CD4-positive, alpha-beta T cell treated with Interleukin-15 for 4 hours (primary cell): ENCODE results near the gene PHF14.

Experiments used
- DNase-seq: peaks from one replicate; pipeline ENCODE4 v3.0.0-alpha.2; 2020; ENCODE audit warnings: low spot score

Gene PHF14

GRCh38 chr7:11104578-11104977 lies 130.9 kb downstream of the PHF14 start:
- DNase-seq, result no peak

GRCh38 chr7:11109659-11110058 lies 136.0 kb downstream of the PHF14 start:
- no peak for DNase-seq

DNA sequence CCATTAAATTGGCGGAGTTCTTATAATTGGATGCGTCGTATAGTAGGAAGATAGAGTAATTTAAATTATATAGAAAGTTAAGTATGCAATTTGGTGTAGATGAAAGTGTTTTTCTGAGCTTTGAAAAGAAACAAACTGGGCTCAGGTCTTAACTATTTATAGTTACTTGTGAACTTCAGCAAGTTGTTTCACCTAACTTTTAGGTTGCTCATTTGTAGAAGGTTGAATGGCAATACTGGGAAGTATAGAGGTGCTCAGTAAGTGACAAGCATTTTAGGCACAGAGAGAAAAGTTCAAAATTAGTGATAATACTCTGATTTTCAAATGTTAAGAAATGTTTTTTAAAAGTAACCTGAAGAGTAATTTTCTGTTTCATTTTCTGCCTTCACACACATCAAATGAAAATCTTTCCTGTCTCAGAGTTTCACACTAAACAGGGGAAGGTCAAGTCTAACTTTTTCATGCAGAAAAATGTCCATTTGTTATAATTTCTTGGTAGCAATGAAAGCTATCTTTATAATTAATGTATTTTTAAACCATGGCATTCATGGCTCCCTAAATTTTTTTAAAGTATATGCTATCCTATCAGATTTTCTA lies 146.5 kb downstream of the PHF14 start:
- DNase-seq, result no peak

GRCh38 chr7:11120675-11121220 lies 147.1 kb downstream of the PHF14 start:
- DNase-seq, result no peak

DNA sequence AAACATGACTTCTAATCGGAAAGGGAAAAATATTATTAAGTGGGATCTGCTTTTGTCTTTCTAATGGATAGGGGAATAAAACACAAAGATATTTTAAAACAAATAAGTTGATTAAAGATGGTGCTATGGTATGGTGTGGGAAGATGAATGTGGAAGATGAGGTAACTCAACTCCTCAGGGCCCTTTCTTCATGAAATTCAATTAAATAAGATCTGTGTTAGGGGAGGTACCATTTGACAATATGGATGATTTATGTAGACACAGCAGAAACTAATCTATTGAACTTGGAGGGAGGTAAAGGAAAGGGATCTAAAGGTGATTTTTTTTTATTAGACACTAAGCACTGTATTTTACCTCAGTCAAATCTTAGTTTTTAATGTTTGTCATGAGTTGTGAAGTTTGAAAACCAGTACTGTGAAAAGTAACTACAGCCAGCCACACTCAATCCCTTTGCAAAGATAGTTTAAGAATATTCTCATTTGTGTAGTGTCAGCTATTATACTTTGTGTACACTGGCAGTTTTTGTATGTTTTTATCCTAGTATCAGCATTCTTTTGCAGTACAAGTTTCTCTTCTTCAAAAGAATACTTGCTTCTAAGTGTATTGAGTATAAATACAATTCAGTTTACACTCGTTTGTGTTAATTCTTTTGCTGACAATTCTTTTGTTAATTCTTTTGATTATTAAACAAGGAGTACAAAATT lies 151.3 kb downstream of the PHF14 start:
- no peak for DNase-seq

GRCh38 chr7:11127114-11127785 lies 153.6 kb downstream of the PHF14 start:
- no peak for DNase-seq

DNA sequence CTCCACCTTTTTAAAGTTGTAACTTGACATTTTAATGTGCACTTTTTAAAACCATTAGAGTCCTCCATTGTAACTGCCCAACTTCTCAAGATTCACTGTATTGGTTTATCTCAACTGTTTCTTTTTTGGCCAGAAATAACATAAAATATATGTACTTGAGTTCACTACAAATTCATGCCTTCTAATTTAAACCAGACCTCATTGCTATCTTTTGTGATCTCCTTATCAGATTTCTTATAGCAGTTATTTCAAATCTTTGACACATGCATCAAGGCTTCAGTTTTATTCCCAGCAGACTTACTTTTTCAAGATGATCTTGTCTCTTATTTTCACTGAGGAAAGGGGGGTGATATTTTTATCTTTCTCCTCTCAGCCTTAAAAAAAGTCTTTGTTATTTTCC lies 154.3 kb downstream of the PHF14 start:
- no peak for DNase-seq

GRCh38 chr7:11128498-11128897 lies 154.8 kb downstream of the PHF14 start:
- DNase-seq, result no peak

- DNase-seq, result no peak
These were observed 156.3 kb downstream of the PHF14 start for GRCh38 chr7:11130012-11130411.

- no peak for DNase-seq
These were observed 156.9 kb downstream of the PHF14 start for GRCh38 chr7:11130601-11131000.

DNA sequence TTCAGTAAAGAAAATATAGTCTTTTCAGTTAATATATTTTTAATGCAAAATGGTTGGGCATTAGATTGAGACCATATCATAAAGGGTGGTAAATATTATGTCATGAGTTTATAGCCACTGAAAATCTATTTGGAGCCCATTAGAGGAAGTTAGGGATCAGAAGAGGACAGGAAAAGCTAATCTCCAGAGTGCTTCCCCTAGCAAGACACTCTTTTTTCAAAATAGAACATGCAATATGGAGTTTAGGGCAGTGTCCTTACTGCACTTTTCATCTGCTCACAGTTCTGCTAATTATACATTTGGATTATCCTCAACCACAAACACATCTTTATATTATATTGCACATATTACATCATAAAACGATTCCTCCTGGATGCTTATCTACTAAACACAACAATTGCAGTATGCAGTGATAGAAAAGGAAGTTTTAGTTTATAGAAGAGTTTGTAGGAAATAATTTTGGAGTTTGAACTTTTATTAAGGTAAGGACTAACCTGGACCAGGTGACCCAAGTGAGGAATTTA lies 159.8 kb downstream of the PHF14 start:
- no peak for DNase-seq

DNA sequence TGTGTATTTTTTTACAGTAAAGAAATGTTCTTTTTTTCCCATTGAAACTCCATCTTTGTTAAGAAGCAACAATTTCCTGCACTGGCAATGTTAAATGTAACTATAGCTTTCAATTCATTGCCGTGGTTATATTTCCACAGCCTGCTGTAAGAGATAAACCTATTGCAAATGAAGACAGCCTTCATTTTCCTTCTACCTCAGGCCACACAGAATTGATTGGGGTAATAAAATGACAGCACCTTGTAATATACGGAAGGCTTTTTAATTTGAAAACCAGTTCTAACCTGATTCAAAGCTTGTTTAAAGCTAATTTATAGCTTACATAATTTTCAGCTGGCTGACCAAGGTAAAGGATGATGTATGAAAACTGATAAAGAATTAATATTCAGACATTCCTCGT lies 161.9 kb downstream of the PHF14 start:
- DNase-seq, result no peak

GRCh38 chr7:11141541-11141940 lies 167.9 kb downstream of the PHF14 start:
- no peak for DNase-seq

DNA sequence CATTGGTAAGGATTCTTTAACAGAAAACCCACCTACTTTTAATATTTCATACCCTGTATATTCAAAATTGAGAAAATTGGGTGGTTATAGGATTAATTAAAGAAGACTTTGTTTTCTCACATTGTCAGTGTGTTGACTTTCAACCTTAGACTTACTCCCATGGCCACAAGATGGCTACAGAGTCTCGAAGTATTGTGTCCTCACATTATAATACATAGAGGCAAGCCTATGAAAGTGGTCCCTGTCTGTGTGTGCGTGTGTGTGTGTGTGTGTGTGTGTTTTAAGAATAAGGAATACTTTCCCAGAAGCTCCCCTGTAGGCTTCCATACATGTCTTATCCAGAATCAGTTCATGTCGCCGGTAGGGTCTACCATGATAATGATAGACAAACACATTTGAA lies 180.0 kb downstream of the PHF14 start:
- DNase-seq, result no peak

- DNase-seq, result no peak
These were observed 182.2 kb downstream of the PHF14 start for GRCh38 chr7:11155883-11156282.

GRCh38 chr7:11161499-11161898 lies 187.8 kb downstream of the PHF14 start:
- no peak for DNase-seq

GRCh38 chr7:11163220-11163619 lies 189.5 kb downstream of the PHF14 start:
- DNase-seq, result no peak

DNA sequence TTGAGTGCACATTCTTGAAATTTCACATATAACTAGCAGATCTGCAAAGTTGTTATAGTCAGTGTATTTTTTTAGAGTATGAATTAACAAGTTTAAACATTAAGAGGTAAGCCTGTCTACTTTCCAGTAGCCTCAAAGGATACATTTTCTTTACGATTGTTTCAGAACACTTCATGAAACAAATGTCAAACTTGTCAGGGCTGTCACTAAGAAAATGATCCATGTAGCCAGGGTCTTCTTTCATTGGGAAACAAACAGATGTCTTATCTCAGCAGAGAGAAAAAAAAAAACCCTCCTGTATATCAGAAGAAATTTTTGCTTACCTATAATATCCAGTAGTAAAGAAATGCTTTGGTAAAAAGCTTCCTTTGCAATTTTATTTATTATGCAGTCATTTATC lies 192.4 kb downstream of the PHF14 start:
- DNase-seq, result no peak

- no peak for DNase-seq
These were observed 195.0 kb downstream of the PHF14 start for GRCh38 chr7:11168650-11169170.

DNA sequence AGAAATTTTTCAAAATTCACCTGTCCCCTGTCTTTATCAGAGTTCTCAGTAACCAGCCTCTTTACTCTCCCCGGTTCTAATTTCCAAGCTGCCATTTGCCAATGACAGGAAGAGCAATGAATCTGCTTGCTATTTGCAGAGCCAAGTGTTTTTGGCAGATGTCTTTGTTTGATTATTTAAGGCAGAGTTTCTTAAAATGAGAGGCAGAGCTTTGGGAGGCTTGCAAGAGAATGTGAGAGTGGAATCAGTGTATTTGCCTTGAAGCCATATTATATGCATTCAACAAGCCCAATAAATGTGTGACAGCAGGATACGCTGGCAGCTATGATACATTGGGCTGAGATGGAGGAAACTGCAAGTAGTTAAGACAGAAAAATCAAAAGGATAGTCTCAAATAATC lies 196.5 kb downstream of the PHF14 start:
- no peak for DNase-seq

DNA sequence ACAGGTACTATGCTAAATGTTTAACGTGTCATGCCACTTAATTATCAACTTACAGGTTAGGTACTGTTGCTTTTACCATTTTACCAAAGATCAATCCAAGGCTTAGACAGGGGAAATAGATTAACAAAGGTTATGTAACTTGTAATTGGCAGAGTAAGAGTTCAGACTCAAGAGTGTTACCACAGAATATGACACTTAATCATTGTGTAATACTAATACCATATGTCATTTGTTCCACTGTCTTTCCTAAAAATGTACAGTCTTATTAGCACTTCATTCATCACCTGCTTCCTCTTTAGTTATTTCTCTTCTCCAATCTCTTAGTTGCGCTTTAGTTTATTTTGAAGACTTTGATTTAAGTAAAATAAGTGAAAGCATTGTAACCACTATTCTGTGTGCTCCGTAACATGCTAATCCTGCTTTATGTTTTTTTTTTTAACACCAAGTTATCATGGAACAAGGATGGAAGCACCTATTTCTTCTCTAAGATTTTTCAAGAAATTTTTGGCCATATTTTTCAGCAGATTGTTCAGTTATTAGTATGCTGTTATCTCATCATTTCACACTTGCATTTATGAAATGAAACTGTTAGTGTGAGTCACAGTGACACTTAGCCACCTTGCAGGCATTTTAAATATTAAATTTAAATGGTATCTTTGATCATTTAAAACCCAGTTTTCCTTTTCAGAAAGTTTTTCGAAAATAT lies 197.3 kb downstream of the PHF14 start:
- no peak for DNase-seq

DNA sequence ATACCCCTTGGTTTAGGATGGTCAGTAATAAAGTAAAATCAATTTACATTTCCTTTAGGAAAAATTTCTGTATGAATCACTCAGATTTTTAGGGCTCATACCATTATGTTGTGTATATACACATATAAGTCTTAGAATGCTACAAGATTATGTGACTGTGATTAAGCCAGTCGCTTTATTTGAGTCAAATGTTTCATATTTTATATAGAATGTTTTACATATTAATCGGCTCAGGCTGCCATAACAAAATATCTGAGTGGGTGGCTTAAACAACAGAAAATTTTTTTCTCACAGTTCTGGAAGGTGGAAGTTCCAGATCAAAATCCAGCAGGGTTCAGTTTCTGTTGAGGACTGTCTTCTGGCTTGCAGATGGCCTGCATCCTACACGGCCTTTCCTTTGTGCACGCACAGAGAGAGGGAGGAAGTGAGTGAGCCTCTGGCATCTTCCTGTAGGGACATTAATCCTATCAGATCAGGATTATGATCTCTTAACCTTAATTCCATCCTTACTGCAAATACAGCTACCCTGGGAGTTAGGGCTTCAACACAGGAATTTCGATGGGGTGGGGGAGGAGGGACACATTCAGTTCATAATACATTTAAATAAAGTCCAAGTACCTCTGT lies 198.0 kb downstream of the PHF14 start:
- DNase-seq, result no peak
